NCI-H446 (cell line): ENCODE results near the gene DUSP9.
"Not testable (repeated sequence)": the region's sequence is repeated elsewhere in the genome, so short reads cannot be mapped to it uniquely, and the experiment has no call there.

Experiments
- DNase-seq, 2 experiments: peaks; one replicate each; lab custom pipeline; 2025; lab: John Stamatoyannopoulos, UW

DUSP9 gene

DNA sequence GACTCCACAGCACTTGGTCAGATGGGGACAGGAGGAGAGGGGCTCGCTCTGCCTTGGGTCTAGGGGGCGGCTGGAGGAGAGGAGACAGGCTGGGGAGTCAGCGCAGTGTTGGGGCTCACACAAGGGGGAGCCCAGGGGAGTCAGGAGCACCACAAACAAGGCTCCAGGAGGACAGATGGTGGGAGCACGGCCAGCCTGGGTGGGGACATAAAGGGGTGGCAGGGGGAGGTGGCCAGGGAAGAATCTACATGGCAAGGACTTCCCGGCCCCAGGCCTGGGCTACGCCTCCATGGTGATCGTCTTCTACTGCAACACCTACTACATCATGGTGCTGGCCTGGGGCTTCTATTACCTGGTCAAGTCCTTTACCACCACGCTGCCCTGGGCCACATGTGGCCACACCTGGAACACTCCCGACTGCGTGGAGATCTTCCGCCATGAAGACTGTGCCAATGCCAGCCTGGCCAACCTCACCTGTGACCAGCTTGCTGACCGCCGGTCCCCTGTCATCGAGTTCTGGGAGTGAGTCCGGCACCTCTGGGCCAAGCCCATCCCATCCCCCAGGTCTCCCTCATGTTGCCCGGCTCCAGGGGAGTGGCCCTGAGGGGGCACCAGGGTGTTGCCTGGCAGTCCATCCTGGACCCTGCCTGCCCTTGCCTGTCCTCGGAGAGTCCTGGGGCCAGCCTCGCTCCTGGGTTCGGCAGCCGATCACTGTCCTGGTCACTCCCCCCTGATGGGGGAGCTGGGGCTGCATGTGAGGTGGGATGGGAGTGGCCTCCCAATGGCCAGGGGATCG lies 44.2 kb downstream of the DUSP9 start:
- not testable (repeated sequence) for DNase-seq

GRCh38 chrX:153692003-153692402 lies 45.0 kb downstream of the DUSP9 start:
- DNase-seq: no peak

- DNase-seq: no peak
Measured at GRCh38 chrX:153692611-153693156, 45.7 kb downstream of the DUSP9 start.

DNA sequence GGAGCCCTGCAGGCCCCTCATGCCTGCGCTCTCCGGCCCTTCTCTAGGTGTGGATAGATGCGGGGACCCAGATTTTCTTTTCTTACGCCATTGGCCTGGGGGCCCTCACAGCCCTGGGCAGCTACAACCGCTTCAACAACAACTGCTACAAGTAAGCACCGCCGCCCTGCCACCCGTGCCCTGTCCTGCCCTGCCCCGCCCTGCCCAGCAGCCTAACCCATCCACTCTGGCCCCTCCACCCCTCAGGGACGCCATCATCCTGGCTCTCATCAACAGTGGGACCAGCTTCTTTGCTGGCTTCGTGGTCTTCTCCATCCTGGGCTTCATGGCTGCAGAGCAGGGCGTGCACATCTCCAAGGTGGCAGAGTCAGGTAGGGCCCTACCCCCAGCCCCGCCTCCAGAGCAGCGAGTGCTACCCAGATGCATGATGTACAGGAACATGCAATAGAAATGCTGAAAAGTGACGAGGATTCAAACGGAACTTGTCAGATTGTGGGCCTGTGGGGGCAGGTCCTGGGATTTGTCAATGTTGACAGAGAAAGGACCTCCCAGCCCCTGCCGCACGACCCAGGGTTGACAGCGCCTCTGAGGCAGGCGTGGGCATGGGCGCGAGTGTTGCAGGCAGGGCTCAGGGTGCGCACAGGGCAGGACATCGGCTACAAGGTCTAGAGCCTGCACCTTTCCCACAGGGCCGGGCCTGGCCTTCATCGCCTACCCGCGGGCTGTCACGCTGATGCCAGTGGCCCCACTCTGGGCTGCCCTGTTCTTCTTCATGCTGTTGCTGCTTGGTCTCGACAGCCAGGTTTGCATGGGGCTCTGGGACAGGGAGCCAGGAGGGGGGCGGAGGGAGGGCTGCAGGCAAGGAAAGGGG lies 46.4 kb downstream of the DUSP9 start:
- no peak for DNase-seq

DNA sequence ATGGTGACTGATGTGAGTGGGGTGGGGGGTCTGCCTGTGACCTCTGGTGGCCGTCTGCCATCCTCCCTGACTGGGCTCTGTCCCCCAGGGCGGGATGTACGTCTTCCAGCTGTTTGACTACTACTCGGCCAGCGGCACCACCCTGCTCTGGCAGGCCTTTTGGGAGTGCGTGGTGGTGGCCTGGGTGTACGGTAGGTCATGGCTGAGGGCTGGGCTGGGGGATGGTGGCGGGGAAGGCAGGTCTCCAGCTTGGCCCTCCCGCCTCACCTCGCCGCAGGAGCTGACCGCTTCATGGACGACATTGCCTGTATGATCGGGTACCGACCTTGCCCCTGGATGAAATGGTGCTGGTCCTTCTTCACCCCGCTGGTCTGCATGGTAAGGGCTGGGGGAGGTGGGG lies 47.3 kb downstream of the DUSP9 start:
- not testable (repeated sequence) for DNase-seq

- no peak for DNase-seq
Measured at GRCh38 chrX:153694687-153695270, 47.8 kb downstream of the DUSP9 start.

- DNase-seq: no peak
Measured at GRCh38 chrX:153696100-153696499, 49.1 kb downstream of the DUSP9 start.

GRCh38 chrX:153696538-153696937 lies 49.5 kb downstream of the DUSP9 start:
- DNase-seq: not testable (repeated sequence)

DNA sequence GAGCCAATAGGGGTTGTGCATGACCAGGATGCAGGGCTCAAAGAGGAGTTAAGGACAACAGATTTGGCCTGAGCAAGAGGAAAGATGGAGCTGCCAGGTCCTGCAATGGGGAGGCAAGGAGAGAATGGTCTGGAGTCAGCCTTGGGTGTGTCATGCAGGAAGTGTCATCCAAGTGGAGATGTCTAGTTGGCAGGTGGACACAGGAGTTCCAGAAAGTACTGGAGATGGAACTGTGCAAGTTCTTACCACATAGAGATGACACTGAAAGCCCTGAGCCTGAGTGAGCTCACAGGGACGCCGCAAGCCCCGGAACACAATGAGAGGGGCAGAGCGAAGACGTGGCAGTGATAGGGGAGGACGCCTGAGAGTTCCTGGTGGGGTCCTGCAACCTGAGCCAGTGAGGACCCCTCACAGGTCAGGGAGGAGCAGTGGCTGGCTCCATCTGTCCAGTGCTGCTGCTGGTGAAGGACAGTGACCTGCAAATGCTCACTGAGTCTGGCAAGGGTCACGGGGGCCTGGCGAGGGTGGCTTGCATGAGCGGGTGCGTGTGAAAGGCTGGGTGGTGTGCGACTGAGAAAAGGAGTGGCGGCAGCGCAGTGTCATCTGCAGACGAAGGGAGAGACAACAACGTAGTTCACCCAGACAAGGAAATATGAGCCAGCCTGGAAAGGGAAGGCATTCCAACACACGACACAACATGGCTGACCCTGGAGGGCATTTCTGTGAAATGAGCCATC lies 50.2 kb downstream of the DUSP9 start:
- not testable (repeated sequence) for DNase-seq

GRCh38 chrX:153697924-153698865 lies 51.2 kb downstream of the DUSP9 start:
- no peak for DNase-seq

GRCh38 chrX:153699210-153699783 lies 52.3 kb downstream of the DUSP9 start:
- not testable (repeated sequence) for DNase-seq

- not testable (repeated sequence) for DNase-seq
Measured at GRCh38 chrX:153699784-153700371, 52.9 kb downstream of the DUSP9 start.

DNA sequence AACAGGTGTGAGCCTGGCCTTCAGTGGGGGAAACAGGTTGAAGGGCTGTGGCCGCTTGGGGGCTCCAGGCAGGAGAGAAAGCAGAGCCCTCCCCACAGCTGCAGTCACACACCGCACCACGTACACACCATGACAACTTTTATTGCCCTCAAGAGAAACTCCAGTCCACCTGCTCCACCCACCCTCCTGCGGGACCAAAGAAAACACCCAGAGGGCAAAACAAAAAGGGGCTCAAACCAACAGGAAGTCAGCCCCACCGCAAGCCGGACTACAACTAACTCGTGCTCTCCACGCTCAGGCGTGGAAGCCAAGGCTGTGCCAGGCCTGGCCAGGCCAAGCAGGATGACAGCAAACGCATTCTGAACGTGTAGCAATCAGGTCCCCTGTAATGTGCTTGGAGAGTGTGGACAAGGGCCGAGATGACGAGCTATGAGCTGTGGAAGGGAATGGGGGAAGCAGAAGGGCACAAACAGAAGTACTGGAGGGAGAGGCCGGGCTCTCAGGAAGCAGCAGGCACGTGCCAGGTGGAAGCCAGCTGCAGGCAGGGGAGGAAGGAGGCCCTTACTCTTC lies 53.5 kb downstream of the DUSP9 start:
- no peak for DNase-seq
